ENCODE data around the gene PTH2. TPM values are rescaled to one million over a fixed set of nuclear protein-coding genes. Genes with fewer than 3 reads are reported as not detected.

The PTH2 gene
- total and polyA plus RNA-seq, 2 of the 8 experiments (the other 6 are each of a cell fraction or from before 2014, with no cell fraction given), result not detected

- DNase-seq (ENCODE audit: low read depth in 1 of 2, low spot score in 2 of 2) (no peak), FAIRE-seq (no peak)
- Histone ChIP-seq H3K27me3 (replicated peaks in 1 of 4; ENCODE audit: control insufficient read depth in 3 of 4, extremely low read depth in 1 of 4, insufficient read depth in 3 of 4, low read length in 3 of 4) (no peaks in the 10 kb centered on the region), H4K91ac (replicated peaks; ENCODE audit: insufficient read length, low read length) (no peak overlapping the region), H3K23me2 (ENCODE audit: low read depth, low read length) (no peaks in the 10 kb centered on the region), H3K23ac (ENCODE audit: insufficient read length) (no peak overlapping the region), H3K14ac (ENCODE audit: insufficient read length) (no peak overlapping the region), H2BK120ac (replicated peaks; ENCODE audit: low read depth, low read length) (no peak overlapping the region), H2BK12ac (ENCODE audit: low read depth, low read length) (no peak overlapping the region), H2AFZ (ENCODE audit: low read length) (no peak overlapping the region), H3K56ac (replicated peaks; ENCODE audit: insufficient read length, low read depth, low read length) (no peak overlapping the region), H3K4me3 (ENCODE audit: extremely low read depth in 1 of 4, insufficient read depth in 2 of 4, low read depth in 3 of 4, low read length in 4 of 4) (no peak overlapping the region), H3K27ac (ENCODE audit: low read depth, low read length) (no peak overlapping the region), H3K36me3 (ENCODE audit: control insufficient read depth in 2 of 4, insufficient read depth in 4 of 4, low read length in 3 of 4) (no peaks in the 10 kb centered on the region), H3K4me2 (ENCODE audit: insufficient read depth in 1 of 2, low read depth in 2 of 2, low read length in 2 of 2) (no peak overlapping the region), H2BK20ac (ENCODE audit: low read length) (no peak overlapping the region), H3K9me3 (ENCODE audit: insufficient read depth in 2 of 2, low read depth in 1 of 2, low read length in 1 of 2) (peaks cover 0 to 7% of the 10 kb centered on the region in 2 experiments; a peak in 3 of 4 replicates), H4K8ac (ENCODE audit: extremely low read depth, insufficient read depth, low read length) (no peak overlapping the region), H4K20me1 (replicated peaks in 1 of 2; ENCODE audit: control insufficient read depth in 1 of 2, insufficient read depth in 2 of 2, low read length in 2 of 2) (no peaks in the 10 kb centered on the region), H3K18ac (ENCODE audit: extremely low read depth, low read length) (no peak overlapping the region), H3K79me1 (ENCODE audit: low read depth, low read length) (no peaks in the 10 kb centered on the region), H2AK5ac (ENCODE audit: low read depth, low read length) (no peak overlapping the region), H3K9ac (replicated peaks in 1 of 4; ENCODE audit: extremely low read depth in 1 of 4, low read depth in 3 of 4, low read length in 3 of 4) (no peak overlapping the region), H2BK15ac (ENCODE audit: low read length) (no peak overlapping the region), H4K5ac (ENCODE audit: insufficient read length, low read depth, low read length) (no peak overlapping the region), H2BK5ac (ENCODE audit: low read depth, low read length) (no peak overlapping the region), H3K4ac (replicated peaks; ENCODE audit: insufficient read length, low read depth, low read length) (no peak overlapping the region), H3K79me2 (ENCODE audit: control insufficient read depth in 1 of 2, insufficient read depth in 2 of 2, low read length in 2 of 2) (no peaks in the 10 kb centered on the region), H3K4me1 (replicated peaks in 1 of 4; ENCODE audit: control insufficient read depth in 3 of 4, insufficient read depth in 4 of 4, low read length in 3 of 4) (no peaks in the 10 kb centered on the region)
- WGBS, 2 experiments (ENCODE audit: extremely low coverage in 1 of 2, insufficient coverage in 1 of 2, insufficient read length in 1 of 2, insufficient replicate concordance in 2 of 2, low coverage in 1 of 2, low lambda C conversion rate in 2 of 2, missing lambda C conversion rate in 1 of 2), result 91% methylated on average over 3 of the region's 3 CpGs; no CpG with 5 or more reads in 1 of the 2 experiments
- ChIA-PET POLR2A (ENCODE audit: partially characterized antibody) (interaction anchor here (1.5 to 2.7 kb wide), 2 partner anchors 19 to 71 kb away, joined by 3 to 9 read pairs; partner anchors contain the start of genes PIH1D1 and TEAD2), CTCF (ENCODE audit: partially characterized antibody) (interaction anchor here (0.6 to 2.3 kb wide), 6 partner anchors 10 to 1024 kb away, joined by 3 to 4 read pairs (median 4); no protein-coding TSS in a partner anchor)
- TF ChIP-seq, protein P1, sequence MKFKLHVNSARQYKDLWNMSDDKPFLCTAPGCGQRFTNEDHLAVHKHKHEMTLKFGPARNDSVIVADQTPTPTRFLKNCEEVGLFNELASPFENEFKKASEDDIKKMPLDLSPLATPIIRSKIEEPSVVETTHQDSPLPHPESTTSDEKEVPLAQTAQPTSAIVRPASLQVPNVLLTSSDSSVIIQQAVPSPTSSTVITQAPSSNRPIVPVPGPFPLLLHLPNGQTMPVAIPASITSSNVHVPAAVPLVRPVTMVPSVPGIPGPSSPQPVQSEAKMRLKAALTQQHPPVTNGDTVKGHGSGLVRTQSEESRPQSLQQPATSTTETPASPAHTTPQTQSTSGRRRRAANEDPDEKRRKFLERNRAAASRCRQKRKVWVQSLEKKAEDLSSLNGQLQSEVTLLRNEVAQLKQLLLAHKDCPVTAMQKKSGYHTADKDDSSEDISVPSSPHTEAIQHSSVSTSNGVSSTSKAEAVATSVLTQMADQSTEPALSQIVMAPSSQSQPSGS (IDR thresholded peaks at IDR 0.05; ENCODE audit: low read length), result no peak
- no peak for TF ChIP-seq RNF2 (IDR thresholded peaks at IDR 0.05; ENCODE audit: borderline replicate concordance, low read depth, low read length, missing control alignments, poor library complexity, severe bottlenecking)
- TF ChIP-seq CBX8 (IDR thresholded peaks at IDR 0.05; ENCODE audit: borderline replicate concordance, low read depth, low read length), result no peak
- TF ChIP-seq SIN3A (conservative IDR thresholded peaks at IDR 0.05 in 1 of 2, IDR thresholded peaks at IDR 0.05 in 1 of 2; ENCODE audit: low read depth in 1 of 2, low read length in 2 of 2), result no peak
- no peak for TF ChIP-seq RAD21 (IDR thresholded peaks at IDR 0.05 in 1 of 2, conservative IDR thresholded peaks at IDR 0.05 in 1 of 2; ENCODE audit: low read depth in 2 of 2, low read length in 2 of 2)
- no peak for TF ChIP-seq ATF3 (IDR thresholded peaks at IDR 0.05; ENCODE audit: insufficient read depth, low read depth, low read length)
- TF ChIP-seq JUN (IDR thresholded peaks at IDR 0.05; ENCODE audit: low read depth, low read length), result no peak
- no peak for TF ChIP-seq HDAC6 (IDR thresholded peaks at IDR 0.05; ENCODE audit: low read depth, low read length)
- TF ChIP-seq TBP (IDR thresholded peaks at IDR 0.05; ENCODE audit: low read depth, low read length), result no peak
- no peak for TF ChIP-seq PHF8 (conservative IDR thresholded peaks at IDR 0.05; ENCODE audit: low read depth, low read length)
Observed at GRCh38 chr19:49380391-49380790, 42.9 kb downstream of the PTH2 start.
